ENCODE measurements around the gene CBS. TPM values are rescaled to one million over a fixed set of nuclear protein-coding genes. Genes with fewer than 3 reads are reported as not detected.
"Not testable (repeated sequence)": the region's sequence is repeated elsewhere in the genome, so short reads cannot be mapped to it uniquely, and the experiment has no call there.

The CBS gene
- total RNA-seq: 160 and 184 TPM in 2 replicates
- long read RNA-seq, transcript CBS-204 (17 exons, 2,605 nt): major isoform, 264 of 327 reads
- long read RNA-seq, partial matches to known transcripts: 26 of 327 reads
- long read RNA-seq, other reads (novel, unspliced or antisense): 33 of 327 reads

DNA sequence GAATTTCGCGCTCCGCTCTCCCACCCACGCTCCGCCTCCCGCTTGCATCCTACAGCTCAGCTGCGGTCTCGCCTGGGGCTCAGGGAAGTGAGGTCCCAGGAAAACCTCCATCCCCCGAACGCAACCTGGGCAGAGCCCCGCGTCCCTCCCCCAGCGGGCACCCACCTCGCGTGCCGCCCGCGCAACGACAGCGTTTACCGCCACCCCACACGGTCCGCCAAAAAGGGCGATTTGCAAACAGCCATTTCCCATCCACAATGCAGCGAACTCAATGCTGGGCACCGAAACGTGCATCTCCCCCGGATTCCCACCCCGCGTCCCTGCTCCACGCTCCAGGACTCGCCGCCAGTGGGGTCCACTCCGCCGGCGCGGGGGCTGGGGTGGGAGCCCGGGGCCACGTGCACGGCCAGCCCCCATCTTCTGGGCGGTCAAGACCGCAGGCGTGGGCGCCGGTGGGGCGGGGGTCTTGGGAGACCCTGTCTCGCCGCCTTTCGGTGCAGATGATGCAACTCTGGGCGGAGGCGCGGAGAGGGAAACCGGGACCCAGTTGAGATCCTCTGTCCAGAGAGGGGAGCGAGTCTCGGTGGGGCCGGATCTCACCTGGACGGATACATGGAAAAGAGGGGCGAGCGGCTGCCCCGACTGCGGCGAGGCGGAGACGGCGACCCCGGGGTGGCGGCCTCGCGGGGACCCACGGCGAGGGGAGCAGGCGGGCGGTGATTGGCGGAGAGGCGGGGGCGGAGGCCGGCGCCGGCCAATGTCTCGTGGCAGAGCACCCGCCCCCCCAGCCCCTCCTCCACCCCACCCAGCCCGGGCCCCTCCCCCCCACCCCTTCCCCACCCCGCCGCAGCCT lies at the start of gene CBS:
Gene CBS (minus strand): TSS at position 666 of the 853 bp plus-strand sequence. CDS start 3,642 bp downstream, outside the sequence.
- not testable (repeated sequence) for H3K4me3 Mint-ChIP-seq (ENCODE audit: low read depth); H3K36me3 Mint-ChIP-seq (ENCODE audit: insufficient read depth); H3K4me1 Mint-ChIP-seq (ENCODE audit: low read depth); DNase-seq (ENCODE audit: low spot score, unreplicated experiment); H3K27ac Mint-ChIP-seq; H3K27me3 Mint-ChIP-seq; H3K9me3 Mint-ChIP-seq (ENCODE audit: low read depth)

DNA sequence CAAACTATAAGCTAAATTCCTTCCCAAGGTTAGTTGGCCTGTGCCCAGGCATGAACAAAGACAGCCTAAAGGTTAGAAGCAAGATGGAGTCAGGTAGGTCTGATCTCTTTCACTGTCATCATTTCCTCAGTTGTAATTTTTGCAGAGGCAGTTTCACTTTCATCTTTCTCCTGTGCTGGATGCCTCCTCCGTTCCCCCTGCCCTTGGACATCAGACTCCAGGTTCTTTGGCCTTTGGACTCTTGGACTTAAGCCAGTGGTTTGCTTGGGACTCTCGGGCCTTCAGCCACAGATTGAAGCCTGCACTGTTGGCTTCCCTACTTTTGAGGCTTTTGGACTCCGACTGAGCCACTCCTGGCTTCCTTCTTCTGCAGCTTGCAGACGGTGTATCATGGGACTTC lies 40.3 kb upstream of the CBS start:
- H3K4me1 Mint-ChIP-seq (ENCODE audit: low read depth); DNase-seq (ENCODE audit: low spot score, unreplicated experiment); H3K36me3 Mint-ChIP-seq (ENCODE audit: insufficient read depth); H3K27ac Mint-ChIP-seq; H3K27me3 Mint-ChIP-seq; H3K4me3 Mint-ChIP-seq (ENCODE audit: low read depth); H3K9me3 Mint-ChIP-seq (ENCODE audit: low read depth): not testable (repeated sequence)

DNA sequence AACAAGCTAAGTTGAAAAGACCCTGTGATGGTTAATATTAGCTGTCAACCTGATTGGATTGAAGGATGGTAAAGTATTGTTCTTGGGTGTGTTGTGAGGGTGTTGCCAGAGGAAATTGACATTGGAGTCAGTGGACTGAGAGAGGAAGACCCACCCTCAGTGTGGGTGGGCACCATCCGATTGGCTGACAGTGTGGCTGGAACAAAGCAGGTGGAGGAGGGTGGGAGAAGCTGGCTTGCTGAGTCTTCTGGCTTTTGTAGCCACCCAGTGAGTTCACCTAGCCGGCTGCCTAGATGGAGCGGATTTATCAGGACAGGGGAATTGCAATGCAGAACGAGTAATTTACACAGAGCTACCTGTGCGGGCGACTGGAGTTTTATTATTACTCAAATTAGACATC lies 38.8 kb upstream of the CBS start:
- not testable (repeated sequence) for DNase-seq (ENCODE audit: low spot score, unreplicated experiment); H3K27ac Mint-ChIP-seq; H3K9me3 Mint-ChIP-seq (ENCODE audit: low read depth)

DNA sequence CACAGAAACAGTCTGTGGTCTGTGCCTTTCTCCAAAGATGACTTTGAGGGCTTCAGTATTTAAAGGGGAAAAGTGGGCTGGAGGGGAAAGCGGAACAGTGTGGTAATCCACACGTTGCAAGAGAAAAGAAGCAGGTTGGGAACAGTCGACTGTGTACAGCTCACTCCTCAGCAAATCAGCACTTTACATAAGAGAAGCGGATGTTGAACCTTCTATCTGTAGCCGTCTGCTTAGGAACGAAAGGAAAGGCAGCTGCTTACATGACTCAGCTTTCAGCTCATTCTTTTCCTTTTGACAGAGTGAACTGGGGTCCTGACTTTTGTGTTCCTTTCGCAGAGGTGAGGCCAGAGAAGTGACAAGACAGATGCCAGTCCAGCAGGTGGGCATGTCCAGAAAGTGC lies 33.4 kb upstream of the CBS start:
- not testable (repeated sequence) for H3K4me3 Mint-ChIP-seq (ENCODE audit: low read depth); H3K9me3 Mint-ChIP-seq (ENCODE audit: low read depth); H3K27ac Mint-ChIP-seq; H3K4me1 Mint-ChIP-seq (ENCODE audit: low read depth); DNase-seq (ENCODE audit: low spot score, unreplicated experiment); H3K36me3 Mint-ChIP-seq (ENCODE audit: insufficient read depth); H3K27me3 Mint-ChIP-seq

More for the DNA sequence above, 38.8 kb upstream of the CBS start:
- H3K27me3 Mint-ChIP-seq; H3K4me1 Mint-ChIP-seq (ENCODE audit: low read depth); H3K36me3 Mint-ChIP-seq (ENCODE audit: insufficient read depth); H3K4me3 Mint-ChIP-seq (ENCODE audit: low read depth): not testable (repeated sequence)

DNA sequence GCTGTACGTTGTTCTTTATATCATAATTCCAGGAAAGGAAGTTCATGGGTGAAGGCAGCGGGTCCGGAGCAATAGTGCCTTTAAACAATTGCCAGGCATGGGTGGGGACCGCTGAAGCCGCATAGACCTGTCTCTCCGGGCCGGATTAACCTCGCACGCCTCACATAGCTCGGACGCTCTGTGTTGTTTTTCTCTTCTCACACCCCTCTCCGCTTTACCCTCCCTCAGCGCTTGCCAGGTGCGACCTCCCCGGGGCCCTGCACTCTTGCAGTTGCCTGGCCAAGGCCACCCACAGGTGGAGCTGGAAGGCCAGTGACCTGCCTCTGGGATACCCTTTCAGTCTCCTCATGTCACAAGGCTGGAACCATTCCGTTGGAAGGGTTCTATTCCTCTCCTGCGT lies 32.5 kb upstream of the CBS start:
- not testable (repeated sequence) for DNase-seq (ENCODE audit: low spot score, unreplicated experiment); H3K4me3 Mint-ChIP-seq (ENCODE audit: low read depth); H3K27me3 Mint-ChIP-seq; H3K4me1 Mint-ChIP-seq (ENCODE audit: low read depth); H3K9me3 Mint-ChIP-seq (ENCODE audit: low read depth); H3K36me3 Mint-ChIP-seq (ENCODE audit: insufficient read depth); H3K27ac Mint-ChIP-seq

DNA sequence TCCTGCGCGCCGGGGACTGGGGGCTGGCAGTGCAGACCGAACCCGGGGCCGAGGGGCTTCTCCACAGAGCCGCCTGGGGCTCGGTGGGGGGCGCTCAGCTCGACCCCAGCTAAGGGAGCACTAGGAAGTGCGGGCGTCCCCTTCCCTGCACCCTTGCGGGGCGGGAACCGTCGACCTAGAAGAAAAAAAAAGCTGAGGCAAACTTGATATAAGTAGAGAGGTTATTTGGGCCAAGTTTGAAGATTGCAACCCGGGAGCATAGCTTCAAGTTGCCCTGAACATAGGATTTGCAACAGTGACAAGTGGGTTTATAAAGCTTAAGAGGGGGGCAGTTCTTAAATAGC lies 32.1 kb upstream of the CBS start:
- DNase-seq (ENCODE audit: low spot score, unreplicated experiment); H3K27ac Mint-ChIP-seq; H3K9me3 Mint-ChIP-seq (ENCODE audit: low read depth); H3K36me3 Mint-ChIP-seq (ENCODE audit: insufficient read depth); H3K4me1 Mint-ChIP-seq (ENCODE audit: low read depth); H3K4me3 Mint-ChIP-seq (ENCODE audit: low read depth); H3K27me3 Mint-ChIP-seq: not testable (repeated sequence)

DNA sequence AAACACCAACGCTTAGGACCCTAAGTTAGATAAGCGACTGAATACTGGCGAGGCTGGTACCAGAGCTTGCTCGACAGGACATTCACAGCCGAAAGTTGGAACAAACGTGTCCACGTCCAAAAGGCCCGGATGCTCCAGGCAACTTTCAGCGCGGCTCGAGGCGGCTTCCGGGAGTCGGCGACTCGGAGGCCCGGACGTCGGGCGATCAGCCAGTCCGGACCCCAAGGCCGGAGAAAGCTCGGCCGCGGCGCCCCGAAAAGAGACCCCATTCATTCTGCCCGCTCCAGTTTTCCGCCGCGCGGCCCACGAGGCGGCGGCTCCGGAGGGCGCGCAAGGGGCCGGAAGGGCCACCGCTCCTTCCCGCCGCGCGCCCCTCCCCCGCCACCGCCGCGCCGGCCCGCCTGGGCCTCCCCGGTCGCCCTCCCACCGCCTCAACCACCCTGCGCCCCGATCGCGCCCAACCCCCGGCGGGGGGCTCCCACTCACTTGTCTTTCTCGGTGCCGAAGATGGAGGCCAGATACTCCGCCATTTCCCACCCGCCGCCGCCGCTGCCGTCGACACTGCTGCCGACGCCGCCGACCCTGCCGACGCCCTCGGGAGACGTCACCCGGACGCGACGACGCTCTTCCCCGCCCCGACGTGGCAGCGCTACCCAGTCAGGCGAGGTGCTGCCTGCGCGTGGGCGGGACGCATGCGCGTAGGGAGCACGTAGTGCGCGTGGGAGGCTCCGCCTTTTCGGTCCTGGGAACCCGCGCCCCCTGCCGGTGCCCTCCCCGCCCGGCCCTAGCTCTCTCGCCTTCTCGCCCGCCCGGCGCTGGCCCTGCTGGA lies 31.5 kb upstream of the CBS start, which contains the start of gene U2AF1:
Gene U2AF1 (minus strand): TSS at position 606 of the 829 bp plus-strand sequence. CDS start 76 bp downstream, at position 530.
- not testable (repeated sequence) for H3K27me3 Mint-ChIP-seq; H3K4me1 Mint-ChIP-seq (ENCODE audit: low read depth)
- peak; percentile 28 for DNase-seq (ENCODE audit: low spot score, unreplicated experiment)

DNA sequence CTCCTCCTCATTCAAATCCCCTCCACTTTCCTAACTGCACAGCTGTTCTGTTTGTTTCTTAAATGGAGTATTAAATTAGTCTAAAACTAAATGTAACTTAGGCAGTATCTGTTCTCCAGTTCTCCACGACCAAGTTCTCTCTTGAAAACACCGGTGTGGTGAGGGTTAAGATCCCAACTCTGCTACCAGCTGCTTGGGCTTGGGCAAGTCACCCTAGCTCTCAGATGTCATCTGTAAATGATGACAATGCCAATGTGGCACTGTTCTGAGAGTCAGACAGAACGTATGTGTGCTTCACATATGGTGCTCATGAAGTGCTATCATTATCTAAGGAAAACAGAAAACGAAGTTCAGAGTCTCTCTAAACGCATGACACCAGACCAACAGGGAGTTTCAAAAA lies 29.0 kb upstream of the CBS start:
- not testable (repeated sequence) for H3K4me1 Mint-ChIP-seq (ENCODE audit: low read depth); DNase-seq (ENCODE audit: low spot score, unreplicated experiment); H3K4me3 Mint-ChIP-seq (ENCODE audit: low read depth); H3K27me3 Mint-ChIP-seq; H3K27ac Mint-ChIP-seq; H3K9me3 Mint-ChIP-seq (ENCODE audit: low read depth); H3K36me3 Mint-ChIP-seq (ENCODE audit: insufficient read depth)

More for the DNA sequence above, 31.5 kb upstream of the CBS start, which contains the start of gene U2AF1:
- not testable (repeated sequence) for H3K9me3 Mint-ChIP-seq (ENCODE audit: low read depth); H3K27ac Mint-ChIP-seq; H3K36me3 Mint-ChIP-seq (ENCODE audit: insufficient read depth)
- H3K4me3 Mint-ChIP-seq (ENCODE audit: low read depth): peak within 1 kb of the TSS; percentile 46

DNA sequence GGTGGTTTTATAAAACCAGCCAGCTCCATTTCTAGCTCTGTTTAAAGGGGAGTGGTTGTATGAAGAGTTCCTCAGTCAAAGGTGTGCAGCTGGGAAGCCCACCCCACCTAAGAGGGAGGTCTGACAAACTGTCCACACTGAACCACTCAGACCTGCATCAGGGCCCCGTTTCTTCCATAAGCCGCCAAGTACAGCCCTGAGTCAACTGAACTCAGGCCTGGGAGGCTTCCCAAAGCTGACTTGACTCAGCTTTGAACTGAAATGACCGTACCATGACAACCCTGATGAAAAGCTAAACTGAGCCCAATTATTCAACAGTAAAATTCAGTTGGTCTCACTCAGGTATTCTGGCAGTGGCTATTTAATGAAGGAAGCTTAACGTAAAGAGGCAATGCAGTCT lies 26.6 kb upstream of the CBS start:
- H3K36me3 Mint-ChIP-seq (ENCODE audit: insufficient read depth); H3K27me3 Mint-ChIP-seq: not testable (repeated sequence)

DNA sequence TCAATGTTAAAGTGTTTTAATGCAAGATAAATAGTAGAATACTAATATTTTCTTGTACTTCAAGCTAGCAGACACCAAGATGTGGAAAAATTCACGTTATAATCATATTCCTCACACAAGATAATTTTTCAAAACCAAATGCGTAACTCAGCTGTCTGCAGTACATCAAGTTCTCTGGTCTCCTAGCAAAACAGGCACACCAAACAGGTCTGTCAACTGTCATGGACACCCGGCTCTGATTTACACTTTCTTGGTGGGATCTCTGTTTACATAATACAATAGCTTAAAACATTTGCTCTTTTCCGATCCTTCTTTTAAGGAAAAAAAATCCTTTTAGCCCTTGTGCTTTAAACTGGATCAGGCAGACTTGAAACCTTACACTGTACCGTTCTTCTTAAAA lies 26.0 kb upstream of the CBS start:
- not testable (repeated sequence) for H3K27ac Mint-ChIP-seq; H3K27me3 Mint-ChIP-seq; H3K36me3 Mint-ChIP-seq (ENCODE audit: insufficient read depth); H3K9me3 Mint-ChIP-seq (ENCODE audit: low read depth); DNase-seq (ENCODE audit: low spot score, unreplicated experiment); H3K4me3 Mint-ChIP-seq (ENCODE audit: low read depth); H3K4me1 Mint-ChIP-seq (ENCODE audit: low read depth)

More for the DNA sequence above, 26.6 kb upstream of the CBS start:
- H3K4me3 Mint-ChIP-seq (ENCODE audit: low read depth); H3K27ac Mint-ChIP-seq; H3K9me3 Mint-ChIP-seq (ENCODE audit: low read depth); DNase-seq (ENCODE audit: low spot score, unreplicated experiment); H3K4me1 Mint-ChIP-seq (ENCODE audit: low read depth): not testable (repeated sequence)

DNA sequence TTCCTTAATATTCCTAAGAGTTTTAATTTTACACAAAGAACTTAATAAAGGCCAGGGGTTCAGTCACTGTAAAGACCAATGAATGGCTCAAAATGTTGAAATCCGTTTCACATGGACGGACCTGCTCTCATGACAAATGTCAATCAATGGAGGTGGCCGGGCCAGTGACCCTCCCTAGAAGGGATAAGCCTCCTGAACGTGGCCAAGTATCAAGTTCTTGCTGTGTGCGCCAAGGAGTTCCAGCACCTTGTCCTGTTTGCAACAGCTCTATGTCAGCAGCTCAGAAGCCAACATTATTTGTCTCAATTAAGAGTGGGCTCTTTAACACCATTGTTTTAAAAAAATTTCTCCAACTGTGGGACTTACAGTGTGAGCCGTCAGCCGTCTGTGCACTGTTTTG lies 25.4 kb upstream of the CBS start:
- H3K4me3 Mint-ChIP-seq (ENCODE audit: low read depth); DNase-seq (ENCODE audit: low spot score, unreplicated experiment); H3K9me3 Mint-ChIP-seq (ENCODE audit: low read depth); H3K36me3 Mint-ChIP-seq (ENCODE audit: insufficient read depth); H3K27me3 Mint-ChIP-seq; H3K4me1 Mint-ChIP-seq (ENCODE audit: low read depth); H3K27ac Mint-ChIP-seq: not testable (repeated sequence)

DNA sequence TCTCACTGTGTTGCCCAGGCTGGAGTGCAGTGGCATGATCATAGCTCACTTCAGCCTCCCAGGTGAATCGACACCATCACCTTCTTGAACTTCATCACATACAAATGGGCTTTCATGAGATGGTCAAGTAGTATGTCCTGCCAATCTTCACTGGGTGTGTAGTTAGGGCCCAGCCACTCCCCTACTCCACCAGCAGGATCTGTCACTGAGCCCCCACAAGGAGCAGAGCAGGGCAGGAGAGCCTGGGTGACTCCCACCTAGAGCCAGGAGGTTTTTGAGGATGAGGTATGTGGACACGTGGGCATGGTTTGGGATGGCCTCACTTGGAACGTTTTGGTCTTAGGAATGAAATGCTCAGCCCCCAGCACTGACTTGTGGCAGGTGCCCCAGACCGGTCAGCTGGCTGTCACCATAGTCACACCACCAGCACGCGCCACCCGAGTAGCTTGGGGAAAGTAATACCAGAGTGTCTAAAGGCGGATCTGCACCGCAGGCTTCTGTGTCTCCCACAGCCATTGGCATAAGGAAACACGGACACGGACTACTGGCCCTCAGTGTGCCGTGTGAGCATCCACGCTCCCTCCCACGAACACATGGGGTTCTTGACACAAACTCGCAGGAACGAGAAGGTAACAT lies 16.5 kb upstream of the CBS start:
- not testable (repeated sequence) for H3K9me3 Mint-ChIP-seq (ENCODE audit: low read depth); H3K27me3 Mint-ChIP-seq; DNase-seq (ENCODE audit: low spot score, unreplicated experiment); H3K4me1 Mint-ChIP-seq (ENCODE audit: low read depth); H3K27ac Mint-ChIP-seq; H3K36me3 Mint-ChIP-seq (ENCODE audit: insufficient read depth); H3K4me3 Mint-ChIP-seq (ENCODE audit: low read depth)
